Tibial nerve (tissue), 4 donors: ENCODE measurements around the gene PKHD1.

ENCODE experiments used
- CTCF ChIP-seq, 5 experiments: fragments of 200-600 bp in 3 of 5; fragments of 450-650 bp in 2 of 5; sonication (generic) in 3 of 5; IDR thresholded peaks; one replicate each; pipeline ENCODE4 v1.5.1; 2016 to 2019; ENCODE audit warnings: antibody characterized with exemption in 5 of 5, mild to moderate bottlenecking in 3 of 5, moderate library complexity in 2 of 5
- EP300 ChIP-seq, 2 donors: sonication (generic); formaldehyde crosslinking; IDR thresholded peaks; one replicate each; pipeline ENCODE4 v1.6.1; 2017; ENCODE audit warnings: antibody characterized with exemption in 2 of 2, mild to moderate bottlenecking in 1 of 2
- POLR2A ChIP-seq, 2 donors: fragments of 450-650 bp; IDR thresholded peaks; one replicate each; pipeline ENCODE4 v1.6.1; 2017; ENCODE audit warnings: antibody characterized with exemption in 2 of 2, mild to moderate bottlenecking in 2 of 2, moderate library complexity in 2 of 2

- TF ChIP-seq EP300 (IDR thresholded peaks at IDR 0.05) (no peak), CTCF (IDR thresholded peaks at IDR 0.05) (no peak), POLR2A (IDR thresholded peaks at IDR 0.05) (no peak)
Measured at GRCh38 chr6:51657491-51657890, 429.9 kb downstream of the PKHD1 start.
